Fibroblast of lung (primary cell): Measurements from ENCODE around the gene ADH6. TPM values are rescaled to one million over a fixed set of nuclear protein-coding genes. Genes with fewer than 3 reads are reported as not detected.
A peak's percentile ranks its signal among the peaks of the same experiment; 100 is the strongest.

Experiments used
- DNase-seq, 2 donors: peaks; one replicate each; pipeline versions ENCODE4 v3.0.0 to v3.0.0-alpha.2; 2010; ENCODE audit warnings: low read depth in 2 of 2
- H2AFZ ChIP-seq: 2 replicates; pipeline ENCODE4 v1.5.1; 2012; ENCODE audit warnings: low read length, control low read depth, inconsistent platforms
- H3K27ac ChIP-seq: 2 replicates; pipeline ENCODE4 v1.5.1; 2011; ENCODE audit warnings: low read length, control low read depth; ENCODE audit not compliant: insufficient read depth
- H3K27me3 ChIP-seq: 2 replicates; pipeline ENCODE4 v1.5.1; 2011; ENCODE audit warnings: mild to moderate bottlenecking, low read length; ENCODE audit not compliant: control insufficient read depth, insufficient read depth
- H3K36me3 ChIP-seq: 2 replicates; pipeline ENCODE4 v1.5.1; 2011; ENCODE audit warnings: low read length; ENCODE audit not compliant: control insufficient read depth, insufficient read depth
- H3K4me1 ChIP-seq: 2 replicates; pipeline ENCODE4 v1.5.1; 2011; ENCODE audit warnings: low read length; ENCODE audit not compliant: control insufficient read depth, insufficient read depth; ENCODE audit errors: extremely low read depth
- H3K4me2 ChIP-seq: 2 replicates; pipeline ENCODE4 v1.5.1; 2011; ENCODE audit warnings: low read length, control low read depth; ENCODE audit not compliant: insufficient read depth; ENCODE audit errors: extremely low read depth
- H3K4me3 ChIP-seq, 4 experiments: fragments of 200-600 bp in 1 of 4; sonication (generic) in 1 of 4; replicated peaks in 1 of 4; 2 replicates each; pipeline ENCODE4 v1.5.1; 2011 to 2016; ENCODE audit warnings: low read length in 4 of 4, low read depth in 3 of 4, mild to moderate bottlenecking in 3 of 4, control low read depth in 2 of 4, inconsistent platforms in 1 of 4, mixed read lengths in 1 of 4; ENCODE audit not compliant: insufficient read depth in 1 of 4; ENCODE audit errors: control extremely low read depth in 1 of 4
- H3K79me2 ChIP-seq: 2 replicates; pipeline ENCODE4 v1.5.1; 2012; ENCODE audit warnings: mild to moderate bottlenecking, low read length, inconsistent platforms; ENCODE audit not compliant: control insufficient read depth, insufficient read depth
- H3K9ac ChIP-seq: 2 replicates; pipeline ENCODE4 v1.5.1; 2011; ENCODE audit warnings: mild to moderate bottlenecking, low read length, control low read depth; ENCODE audit not compliant: insufficient read depth
- H3K9me3 ChIP-seq: 2 replicates; pipeline ENCODE4 v1.5.1; 2012; ENCODE audit warnings: low read depth, low read length; ENCODE audit not compliant: control insufficient read depth, insufficient read depth
- H4K20me1 ChIP-seq: 2 replicates; pipeline ENCODE4 v1.5.1; 2011; ENCODE audit warnings: low read length; ENCODE audit not compliant: control insufficient read depth, insufficient read depth; ENCODE audit errors: extremely low read depth
- CTCF ChIP-seq, 2 donors: IDR thresholded peaks in 1 of 2; conservative IDR thresholded peaks in 1 of 2; 1 replicate in 1 of 2; 2 replicates in 1 of 2; pipeline ENCODE4 v1.5.1; 2011 to 2012; ENCODE audit warnings: low read length in 2 of 2, control low read depth in 1 of 2, inconsistent platforms in 1 of 2, low read depth in 1 of 2, mild to moderate bottlenecking in 1 of 2
- EZH2 ChIP-seq: IDR thresholded peaks from 2 replicates; pipeline ENCODE4 v1.5.1; 2012; ENCODE audit warnings: low read length, control low read depth, mild to moderate bottlenecking; ENCODE audit errors: missing control alignments
- polyA plus RNA-seq, 2 donors: library from polyadenylated mRNA; depleted of rRNA in 1 of 2; stranded (reverse) in 1 of 2; unstranded in 1 of 2; fragments of >200 nt; gene quantifications; 2 replicates each; pipeline ENCODE4 v1.2.1, GENCODE V29; 2011 to 2012; ENCODE audit warnings: missing spikeins in 1 of 2
- total RNA-seq: library from RNA; depleted of rRNA; stranded (reverse); fragments of >200 nt; gene quantifications from 2 replicates; pipeline ENCODE4 v1.2.1, GENCODE V29; 2014

The ADH6 gene
- total and polyA plus RNA-seq, 2 donors (not counting 1 experiment from before 2014, with no cell fraction given), result 0.17 to 0.68 TPM

- H3K36me3 ChIP-seq, result no peaks in the 10 kb centered on the region
- no peak overlapping the region for H3K9ac ChIP-seq
- no peaks in the 10 kb centered on the region for H3K79me2 ChIP-seq
- no peak overlapping the region for H3K4me2 ChIP-seq
- no peaks in the 10 kb centered on the region for H3K9me3 ChIP-seq
- no peaks in the 10 kb centered on the region for H4K20me1 ChIP-seq
- H3K4me1 ChIP-seq, result peaks cover 4% of the 10 kb centered on the region
- DNase-seq, result peak in 1 of 2 donors; percentile 97
- no peak overlapping the region for H3K4me3 ChIP-seq
- no peaks in the 10 kb centered on the region for H3K27me3 ChIP-seq
- TF ChIP-seq CTCF (conservative IDR thresholded peaks at IDR 0.05 in 1 of 2, IDR thresholded peaks at IDR 0.05 in 1 of 2; ENCODE audit: low read depth in 1 of 2, low read length in 2 of 2) (no peak), EZH2 (no peak)
- H2AFZ ChIP-seq, result peak overlapping the region; percentile 1
- H3K27ac ChIP-seq, result no peak overlapping the region
These were observed 16.5 kb downstream of the ADH6 start for GRCh38 chr4:99202536-99202935.

GRCh38 chr4:99202094-99202493 lies 17.0 kb downstream of the ADH6 start:
- H3K4me3 ChIP-seq, result no peak overlapping the region
- H3K4me1 ChIP-seq, result peaks cover 4% of the 10 kb centered on the region
- no peaks in the 10 kb centered on the region for H3K9me3 ChIP-seq
- H4K20me1 ChIP-seq, result no peaks in the 10 kb centered on the region
- no peaks in the 10 kb centered on the region for H3K27me3 ChIP-seq
- TF ChIP-seq CTCF (conservative IDR thresholded peaks at IDR 0.05 in 1 of 2, IDR thresholded peaks at IDR 0.05 in 1 of 2; ENCODE audit: low read depth in 1 of 2, low read length in 2 of 2) (no peak), EZH2 (no peak)
- DNase-seq, result no peak
- H3K79me2 ChIP-seq, result no peaks in the 10 kb centered on the region
- H3K4me2 ChIP-seq, result no peak overlapping the region
- H3K27ac ChIP-seq, result no peak overlapping the region
- H3K9ac ChIP-seq, result no peak overlapping the region
- no peaks in the 10 kb centered on the region for H3K36me3 ChIP-seq
- H2AFZ ChIP-seq, result no peak overlapping the region

- H3K4me2 ChIP-seq, result no peak overlapping the region
- TF ChIP-seq EZH2 (no peak), CTCF (conservative IDR thresholded peaks at IDR 0.05 in 1 of 2, IDR thresholded peaks at IDR 0.05 in 1 of 2; ENCODE audit: low read depth in 1 of 2, low read length in 2 of 2) (peak; percentile 13 to 45)
- peak in 1 of 2 donors; percentile 87 for DNase-seq
- no peaks in the 10 kb centered on the region for H3K27me3 ChIP-seq
- H3K27ac ChIP-seq, result no peak overlapping the region
- H3K9ac ChIP-seq, result no peak overlapping the region
- no peak overlapping the region for H2AFZ ChIP-seq
- no peaks in the 10 kb centered on the region for H3K9me3 ChIP-seq
- H3K4me1 ChIP-seq, result peaks cover 4% of the 10 kb centered on the region
- H3K36me3 ChIP-seq, result no peaks in the 10 kb centered on the region
- H3K79me2 ChIP-seq, result no peaks in the 10 kb centered on the region
- no peak overlapping the region for H3K4me3 ChIP-seq
- no peaks in the 10 kb centered on the region for H4K20me1 ChIP-seq
These were observed 17.4 kb downstream of the ADH6 start for GRCh38 chr4:99201690-99202089.
